B cell (primary cell): ENCODE results near the gene PITPNM1. TPM values are rescaled to one million over a fixed set of nuclear protein-coding genes. Genes with fewer than 3 reads are reported as not detected.

Experiments
- ATAC-seq: fragments of 200-7000 bp; cut with Tn5 transposase; one replicate; pipeline ENCODE4 v1.10.0; 2021; ENCODE audit warnings: low read depth, mild to moderate bottlenecking, moderate number of reproducible peaks, moderate library complexity
- CTCF ChIA-PET: fragments of 350-600 bp; sonication (Branson Sonifier 250); formaldehyde crosslinking; loops from one replicate; lab custom pipeline; 2021; ENCODE audit warnings: antibody characterized with exemption, inconsistent platforms; lab: Charles Lee
- POLR2A ChIA-PET: fragments of 350-600 bp; sonication (Branson Sonifier 250); formaldehyde crosslinking; loops from one replicate; lab custom pipeline; 2021; ENCODE audit warnings: antibody characterized with exemption; lab: Charles Lee
- DNase-seq: peaks from one replicate; pipeline ENCODE4 v3.0.0; 2013
- H2AFZ ChIP-seq: 2 replicates; pipeline ENCODE4 v1.6.1; 2012; ENCODE audit warnings: mild to moderate bottlenecking, low read depth, low read length; ENCODE audit not compliant: insufficient read depth, poor library complexity, severe bottlenecking
- H3K27ac ChIP-seq, 2 donors: 1 replicate in 1 of 2; 2 replicates in 1 of 2; pipeline ENCODE4 v1.5.1; 2012 to 2013; ENCODE audit warnings: low read length in 2 of 2, mild to moderate bottlenecking in 2 of 2, moderate library complexity in 1 of 2
- H3K27me3 ChIP-seq, 4 experiments: fragments of 200-600 bp in 1 of 4; sonication (generic) in 1 of 4; replicated peaks in 1 of 4; 1 replicate in 2 of 4; 2 replicates in 2 of 4; pipeline versions ENCODE4 v1.6.1 to v1.7.0; 2013 to 2016; ENCODE audit warnings: low read length in 3 of 4, mild to moderate bottlenecking in 2 of 4, mixed read lengths in 1 of 4, moderate library complexity in 1 of 4; ENCODE audit not compliant: insufficient read depth in 4 of 4, control insufficient read depth in 3 of 4; ENCODE audit errors: control extremely low read depth in 1 of 4
- H3K36me3 ChIP-seq, 2 experiments: replicated peaks in 1 of 2; 1 replicate in 1 of 2; 2 replicates in 1 of 2; pipeline versions ENCODE4 v1.6.1 to v1.7.1; 2013; ENCODE audit warnings: low read length in 1 of 2; ENCODE audit not compliant: insufficient read depth in 2 of 2, control insufficient read depth in 1 of 2; ENCODE audit errors: control extremely low read depth in 1 of 2, extremely low read depth in 1 of 2
- H3K4me1 ChIP-seq, 2 donors: fragments of 200-600 bp in 1 of 2; sonication (generic) in 1 of 2; 1 replicate in 1 of 2; 2 replicates in 1 of 2; pipeline versions ENCODE4 v1.5.1 to v1.6.1; 2013 to 2017; ENCODE audit warnings: low read length in 2 of 2; ENCODE audit not compliant: control insufficient read depth in 2 of 2, insufficient read depth in 2 of 2
- H3K4me2 ChIP-seq: replicated peaks from 2 replicates; pipeline ENCODE3; 2012; ENCODE audit warnings: mild to moderate bottlenecking, low read depth, low read length; ENCODE audit not compliant: poor library complexity, severe bottlenecking
- H3K4me3 ChIP-seq, 5 experiments: fragments of 200-600 bp in 1 of 5; sonication (generic) in 1 of 5; 1 replicate in 3 of 5; 2 replicates in 2 of 5; pipeline versions ENCODE4 v1.5.1 to v1.7.0; 2011 to 2016; ENCODE audit warnings: low read length in 4 of 5, mild to moderate bottlenecking in 4 of 5, low read depth in 2 of 5, control low read depth in 1 of 5, moderate library complexity in 1 of 5; ENCODE audit not compliant: insufficient read depth in 1 of 5; ENCODE audit errors: control extremely low read depth in 1 of 5, extremely low read depth in 1 of 5
- H3K79me2 ChIP-seq: fragments of 200-600 bp; sonication (generic); one replicate; pipeline ENCODE4 v1.6.0; 2016; ENCODE audit warnings: low read length; ENCODE audit not compliant: control insufficient read depth, insufficient read depth
- H3K9ac ChIP-seq: fragments of 200-600 bp; sonication (generic); 2 replicates; pipeline ENCODE4 v1.6.1; 2017; ENCODE audit warnings: mild to moderate bottlenecking, low read length, moderate library complexity
- H3K9me3 ChIP-seq, 3 donors: one replicate each; pipeline versions ENCODE4 v1.6.1 to v1.7.1; 2013; ENCODE audit warnings: low read length in 2 of 3; ENCODE audit not compliant: control insufficient read depth in 2 of 3, insufficient read depth in 1 of 3; ENCODE audit errors: control extremely low read depth in 1 of 3
- H4K20me1 ChIP-seq: 2 replicates; pipeline ENCODE4 v1.6.0; 2012; ENCODE audit warnings: mild to moderate bottlenecking, low read length; ENCODE audit not compliant: insufficient read depth, control insufficient read depth, poor library complexity, severe bottlenecking
- H3K27ac Mint-ChIP-seq: one replicate; pipeline ENCODE4 v1.8.0; 2021; ENCODE audit warnings: mixed read lengths
- H3K27me3 Mint-ChIP-seq: one replicate; pipeline ENCODE4 v1.8.0; 2021; ENCODE audit warnings: mixed read lengths
- H3K4me1 Mint-ChIP-seq: one replicate; pipeline ENCODE4 v1.8.0; 2021; ENCODE audit warnings: mixed read lengths
- H3K4me3 Mint-ChIP-seq: one replicate; pipeline ENCODE4 v1.8.0; 2021; ENCODE audit warnings: mixed read lengths
- H3K9me3 Mint-ChIP-seq: one replicate; pipeline ENCODE4 v1.8.0; 2022; ENCODE audit warnings: mixed read lengths; ENCODE audit not compliant: insufficient read depth
- EZH2 ChIP-seq: IDR thresholded peaks from 2 replicates; pipeline ENCODE4 v1.6.1; 2012; ENCODE audit warnings: borderline replicate concordance, low read depth, mild to moderate bottlenecking, moderate library complexity, low read length; ENCODE audit not compliant: insufficient read depth, poor library complexity, severe bottlenecking
- WGBS: methylation state at CpG from one replicate; pipeline ENCODE4 v1.1.5; 2013; ENCODE audit warnings: missing lambda C conversion rate; ENCODE audit not compliant: insufficient coverage; 5-methylcytosine and 5-hydroxymethylcytosine counted together
- intact Hi-C: fragments of 100-400 bp; cut with micrococcal nuclease; formaldehyde crosslinking; loops from one replicate; pipeline ENCODE4 v1.10.0; 2022
- polyA plus RNA-seq: library from polyadenylated mRNA; depleted of rRNA; stranded (reverse); fragments of >200 nt; gene quantifications from 2 replicates; pipeline ENCODE4 v1.2.3, GENCODE V29; 2012
- total RNA-seq, 2 donors: library from RNA; stranded (reverse); fragments of 120-200 nt in 1 of 2; gene quantifications; 1 replicate in 1 of 2; 2 replicates in 1 of 2; pipeline versions ENCODE4 v1.2.3 to v1.2.4, GENCODE V29; 2013 to 2022
- TF ChIP-seq, protein P1 (sequence below): fragments of 200-600 bp; IDR thresholded peaks from one replicate; pipeline ENCODE4 v1.8.0; 2022; ENCODE audit warnings: antibody characterized with exemption, mild to moderate bottlenecking

Gene PITPNM1
- total and polyA plus RNA-seq, 2 donors (not counting 1 experiment from before 2014, with no cell fraction given) = 152 to 166 TPM

- no peaks in the 10 kb centered on the region for H3K9me3 Mint-ChIP-seq
- POLR2A ChIA-PET = no interaction called here
These were observed 10.6 kb downstream of the PITPNM1 start for GRCh38 chr11:67494371-67495233.

More at GRCh38 chr11:67494371-67495233, 10.6 kb downstream of the PITPNM1 start:
- DNase-seq = no peak
- Histone ChIP-seq H3K27ac (no peak overlapping the region), H3K4me3 (no peak overlapping the region), H3K36me3 (peaks cover 0 to 86% of the 10 kb centered on the region in 2 experiments), H2AFZ (no peak overlapping the region), H3K9me3 (no peaks in the 10 kb centered on the region), H3K4me1 (no peaks in the 10 kb centered on the region), H3K9ac (no peak overlapping the region), H4K20me1 (peaks cover 45% of the 10 kb centered on the region), H3K79me2 (peaks cover 12% of the 10 kb centered on the region), H3K27me3 (no peaks in the 10 kb centered on the region), H3K4me2 (no peak overlapping the region)
- no peaks in the 10 kb centered on the region for H3K27me3 Mint-ChIP-seq
- intact Hi-C loops = no loop called here
- no peak overlapping the region for H3K27ac Mint-ChIP-seq
- no peak for TF ChIP-seq EZH2
- TF ChIP-seq, protein P1, sequence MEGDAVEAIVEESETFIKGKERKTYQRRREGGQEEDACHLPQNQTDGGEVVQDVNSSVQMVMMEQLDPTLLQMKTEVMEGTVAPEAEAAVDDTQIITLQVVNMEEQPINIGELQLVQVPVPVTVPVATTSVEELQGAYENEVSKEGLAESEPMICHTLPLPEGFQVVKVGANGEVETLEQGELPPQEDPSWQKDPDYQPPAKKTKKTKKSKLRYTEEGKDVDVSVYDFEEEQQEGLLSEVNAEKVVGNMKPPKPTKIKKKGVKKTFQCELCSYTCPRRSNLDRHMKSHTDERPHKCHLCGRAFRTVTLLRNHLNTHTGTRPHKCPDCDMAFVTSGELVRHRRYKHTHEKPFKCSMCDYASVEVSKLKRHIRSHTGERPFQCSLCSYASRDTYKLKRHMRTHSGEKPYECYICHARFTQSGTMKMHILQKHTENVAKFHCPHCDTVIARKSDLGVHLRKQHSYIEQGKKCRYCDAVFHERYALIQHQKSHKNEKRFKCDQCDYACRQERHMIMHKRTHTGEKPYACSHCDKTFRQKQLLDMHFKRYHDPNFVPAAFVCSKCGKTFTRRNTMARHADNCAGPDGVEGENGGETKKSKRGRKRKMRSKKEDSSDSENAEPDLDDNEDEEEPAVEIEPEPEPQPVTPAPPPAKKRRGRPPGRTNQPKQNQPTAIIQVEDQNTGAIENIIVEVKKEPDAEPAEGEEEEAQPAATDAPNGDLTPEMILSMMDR = no peak
- CTCF ChIA-PET = no interaction called here
- H3K4me3 Mint-ChIP-seq = no peak overlapping the region
- peaks cover 2% of the 10 kb centered on the region for H3K4me1 Mint-ChIP-seq
- 98% methylated on average over 39 of the region's 59 CpGs for WGBS
- no peak for ATAC-seq
